Activated CD4-positive, alpha-beta T cell treated with anti-CD3 and anti-CD28 coated beads for 4 hours (primary cell): ENCODE results near the gene TRMT61A.

Experiments used
- DNase-seq, 2 donors: peaks; one replicate each; pipeline ENCODE4 v3.0.0-alpha.2; 2020

The TRMT61A gene

GRCh38 chr14:103569408-103569807, 40.4 kb downstream of the TRMT61A start:
- no peak for DNase-seq

- no peak for DNase-seq
Measured at GRCh38 chr14:103574104-103574503, 45.1 kb downstream of the TRMT61A start.

GRCh38 chr14:103574707-103575285, 45.8 kb downstream of the TRMT61A start:
- no peak for DNase-seq

GRCh38 chr14:103576371-103577024, 47.5 kb downstream of the TRMT61A start:
- no peak for DNase-seq

GRCh38 chr14:103578401-103579075, 49.5 kb downstream of the TRMT61A start:
- no peak for DNase-seq

GRCh38 chr14:103581206-103581605, 52.2 kb downstream of the TRMT61A start:
- no peak for DNase-seq

- no peak for DNase-seq
Measured at GRCh38 chr14:103581954-103582703, 53.1 kb downstream of the TRMT61A start.

- DNase-seq, result no peak
Measured at GRCh38 chr14:103584326-103584915, 55.4 kb downstream of the TRMT61A start.
